HG03432 (cell line): ENCODE data around the gene DHRSX.
"Not testable (repeated sequence)": the region's sequence is repeated elsewhere in the genome, so short reads cannot be mapped to it uniquely, and the experiment has no call there.

ENCODE experiments used
- ATAC-seq: cut with Tn5 transposase; IDR thresholded peaks from one replicate; pipeline ENCODE4 v1.9.1; 2021; ENCODE audit warnings: mild to moderate bottlenecking, moderate library complexity; ENCODE audit not compliant: unreplicated experiment

The DHRSX gene

DNA sequence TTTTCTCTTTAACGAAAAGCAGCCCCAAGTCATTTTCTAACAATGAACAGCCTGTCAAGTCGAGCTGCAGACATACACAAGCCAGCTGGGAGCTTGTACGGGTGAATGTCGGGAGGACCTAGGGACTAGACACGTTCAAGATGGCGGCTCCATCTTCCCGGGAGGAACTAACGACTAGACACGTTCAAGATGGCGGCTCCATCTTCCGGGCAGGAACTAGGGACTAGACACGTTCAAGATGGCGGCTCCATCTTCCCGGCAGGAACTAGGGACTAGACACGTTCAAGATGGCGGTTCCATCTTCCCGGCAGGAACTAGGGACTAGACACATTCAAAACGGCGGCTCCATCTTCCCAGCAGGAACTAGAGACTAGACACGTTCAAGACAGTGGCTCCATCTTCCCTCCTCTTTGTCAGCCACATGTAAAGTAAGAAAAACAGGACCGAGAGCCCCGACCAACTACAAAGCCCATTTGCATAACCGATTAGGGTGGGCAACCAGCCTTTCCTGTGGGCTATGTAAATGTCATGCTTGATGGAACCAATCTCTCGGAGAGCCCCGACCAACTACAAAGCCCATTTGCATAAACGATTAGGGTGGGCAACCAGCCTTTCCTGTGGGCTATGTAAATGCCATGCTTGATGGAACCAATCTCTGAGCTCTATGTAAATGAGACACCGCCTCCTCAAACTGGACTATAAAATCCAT, 175.5 kb downstream of the DHRSX start:
- ATAC-seq: no peak

DNA sequence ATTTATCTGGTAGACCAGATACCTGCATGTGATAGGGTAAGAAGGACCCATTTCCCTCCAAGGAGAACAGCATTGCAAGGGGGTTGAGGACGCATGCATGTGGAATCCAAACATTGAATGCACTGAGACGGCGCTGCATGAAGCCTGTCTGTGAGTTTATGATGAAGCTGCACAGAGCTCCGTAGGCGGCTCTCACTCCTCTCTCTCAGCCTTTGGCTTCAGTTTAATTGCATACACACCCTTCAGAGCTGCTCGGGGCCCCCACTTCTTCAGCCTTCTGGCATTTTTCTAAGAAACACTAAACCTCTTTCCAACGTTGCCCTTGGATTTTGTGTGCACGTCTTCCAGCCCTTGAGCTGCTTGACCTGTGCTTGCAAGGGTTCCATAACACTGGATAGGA, 176.6 kb downstream of the DHRSX start:
- no peak for ATAC-seq

DNA sequence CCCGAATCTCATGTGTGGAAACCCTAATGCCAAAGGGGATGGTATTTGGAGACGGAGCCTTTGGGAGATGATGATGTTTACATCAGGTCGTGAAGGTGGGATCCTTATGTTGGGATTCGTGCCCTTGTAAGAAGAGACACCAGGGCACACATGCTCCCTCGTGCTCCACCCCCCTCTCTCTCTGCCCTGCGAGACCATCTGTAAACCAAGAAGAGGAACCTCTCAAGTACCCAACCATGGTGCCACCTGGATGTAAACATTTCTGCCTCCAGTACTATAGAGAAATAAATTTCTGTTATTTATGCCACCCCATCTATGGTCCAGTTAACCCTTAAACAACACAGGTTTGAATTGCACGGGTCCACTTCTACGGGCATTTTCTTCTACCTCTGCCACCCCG, 179.4 kb downstream of the DHRSX start:
- no peak for ATAC-seq

DNA sequence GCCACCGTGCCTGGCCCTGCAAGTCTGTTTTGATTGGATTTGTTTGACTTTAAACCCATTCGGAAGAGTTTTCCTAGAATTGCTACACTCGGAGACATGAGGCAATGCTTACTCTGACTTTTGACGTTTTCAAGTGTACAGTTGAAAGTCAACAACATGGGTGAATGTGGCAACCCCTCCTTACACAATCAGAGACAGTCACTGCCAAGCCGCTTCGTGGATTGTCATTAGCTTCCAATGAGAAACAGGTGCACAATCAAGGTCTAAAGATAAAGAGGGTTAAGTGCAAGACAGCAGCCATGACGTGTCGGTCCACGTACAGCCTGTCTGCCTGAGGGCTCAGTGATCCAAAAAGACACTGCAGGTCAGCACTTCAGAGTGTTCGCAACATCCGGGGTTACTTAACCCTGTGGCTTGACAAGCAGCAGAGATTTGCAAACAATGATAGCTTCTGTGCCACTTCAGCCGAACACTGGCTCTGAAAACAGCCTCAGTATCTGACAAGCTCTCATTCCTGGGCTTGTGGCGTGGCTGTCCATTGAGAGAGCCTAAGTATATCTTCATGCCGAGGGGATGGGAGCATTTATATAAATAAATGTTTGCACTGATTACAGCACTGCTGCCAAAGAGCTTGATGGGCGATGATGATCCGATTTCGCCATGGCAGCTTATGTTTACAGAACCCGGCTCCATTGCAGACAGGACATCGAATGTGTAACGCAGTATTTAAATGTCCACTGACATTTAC, 180.0 kb downstream of the DHRSX start:
- ATAC-seq: no peak

DNA sequence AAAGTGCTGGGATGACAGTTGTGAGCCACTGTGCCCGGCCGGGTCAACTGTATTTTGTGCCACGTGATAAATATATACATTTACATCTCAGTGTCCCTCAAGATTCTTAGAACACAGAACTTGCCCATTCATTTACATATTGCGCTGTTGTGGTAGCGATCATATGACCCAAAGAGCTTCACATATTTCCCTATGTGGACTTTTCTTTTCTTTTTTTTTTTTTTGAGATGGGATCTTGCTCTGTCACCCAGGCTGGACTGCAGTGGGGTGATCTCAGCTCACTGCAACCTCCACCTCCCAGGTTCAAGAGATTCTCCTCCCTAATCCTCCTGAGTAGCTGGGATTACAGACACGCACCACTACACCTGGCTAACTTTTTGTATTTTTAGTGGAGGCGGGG, 180.7 kb downstream of the DHRSX start:
- ATAC-seq: no peak

DNA sequence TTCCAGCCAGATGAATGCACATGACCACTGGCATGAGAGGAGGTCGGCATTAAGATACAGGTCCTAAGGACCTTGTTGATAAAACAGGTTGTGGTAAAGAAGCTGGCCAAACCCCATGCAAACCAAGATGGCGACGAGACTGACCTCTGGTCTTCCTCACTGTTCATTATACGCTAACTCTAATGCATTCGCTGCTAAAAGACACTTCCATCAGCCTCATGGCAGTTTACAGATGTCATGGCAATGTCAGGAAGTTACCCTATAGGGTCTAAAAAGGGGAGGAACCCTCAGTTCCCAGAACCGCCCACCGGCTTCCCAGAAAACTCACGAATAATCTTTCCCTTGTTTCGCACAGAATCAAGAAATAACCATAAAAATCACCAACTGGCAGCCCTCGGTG, 182.4 kb downstream of the DHRSX start:
- no peak for ATAC-seq

DNA sequence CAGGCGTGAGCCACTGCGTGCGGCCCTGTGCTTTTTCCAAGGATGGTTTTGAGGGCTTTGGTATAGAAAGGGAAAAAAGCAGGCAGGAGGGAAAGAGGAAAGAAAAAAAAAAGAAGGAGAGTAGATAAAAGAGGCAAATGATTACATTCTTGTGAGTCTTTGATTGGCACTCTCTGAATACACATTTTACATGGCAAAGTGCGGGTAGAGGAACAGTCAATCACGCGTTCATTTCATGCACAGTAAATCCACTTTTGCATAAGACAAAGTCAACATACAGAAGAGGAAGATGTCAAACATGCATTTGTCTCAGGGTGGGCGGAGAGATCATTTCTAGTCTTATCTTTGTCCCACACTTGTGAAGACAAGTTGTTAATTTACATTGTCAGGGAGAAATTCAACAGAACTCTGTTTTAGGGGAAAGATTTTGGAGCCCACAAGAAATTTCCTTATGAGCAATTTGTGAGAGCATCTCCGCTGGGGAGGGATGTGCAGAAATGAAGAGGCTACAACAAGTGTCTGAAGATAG, 183.2 kb downstream of the DHRSX start:
- no peak for ATAC-seq

DNA sequence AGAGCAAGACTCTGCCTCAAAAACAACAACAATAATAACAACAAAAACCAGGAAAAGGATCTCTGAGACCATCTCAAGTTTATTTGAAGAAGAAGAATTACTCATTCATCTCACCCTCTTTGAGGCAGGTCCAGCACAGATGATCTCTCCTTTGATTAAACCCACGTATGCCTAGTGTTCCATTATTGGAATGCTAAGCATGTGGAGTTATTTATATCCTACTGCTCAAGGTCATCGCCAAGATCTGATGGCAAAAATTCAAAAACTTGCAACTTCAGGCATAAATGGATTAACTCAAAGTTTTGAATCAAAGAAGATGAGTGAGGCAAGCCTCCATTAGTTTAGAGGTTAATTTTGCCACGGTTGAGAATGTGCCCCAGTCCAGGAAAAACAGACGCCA, 184.2 kb downstream of the DHRSX start:
- no peak for ATAC-seq

DNA sequence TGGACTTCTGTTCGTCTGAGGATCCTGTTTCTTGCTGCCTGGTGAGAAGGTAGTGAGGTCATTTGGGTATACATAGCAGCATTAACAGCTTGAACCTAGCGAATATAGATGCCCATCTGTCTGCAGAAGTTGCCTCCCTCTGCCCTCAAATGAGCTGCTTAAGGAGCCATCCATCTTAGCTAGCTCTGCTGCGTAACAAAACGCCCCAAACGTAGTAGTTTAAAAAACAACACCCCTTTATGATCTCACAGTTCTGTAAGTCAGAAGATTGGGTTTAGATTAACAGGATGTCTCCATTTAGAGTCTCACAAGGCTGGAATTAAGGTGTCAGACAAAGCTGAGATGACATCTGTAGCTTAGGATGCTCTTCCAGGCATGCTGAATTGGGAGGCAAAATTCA, 185.3 kb downstream of the DHRSX start:
- ATAC-seq: no peak

DNA sequence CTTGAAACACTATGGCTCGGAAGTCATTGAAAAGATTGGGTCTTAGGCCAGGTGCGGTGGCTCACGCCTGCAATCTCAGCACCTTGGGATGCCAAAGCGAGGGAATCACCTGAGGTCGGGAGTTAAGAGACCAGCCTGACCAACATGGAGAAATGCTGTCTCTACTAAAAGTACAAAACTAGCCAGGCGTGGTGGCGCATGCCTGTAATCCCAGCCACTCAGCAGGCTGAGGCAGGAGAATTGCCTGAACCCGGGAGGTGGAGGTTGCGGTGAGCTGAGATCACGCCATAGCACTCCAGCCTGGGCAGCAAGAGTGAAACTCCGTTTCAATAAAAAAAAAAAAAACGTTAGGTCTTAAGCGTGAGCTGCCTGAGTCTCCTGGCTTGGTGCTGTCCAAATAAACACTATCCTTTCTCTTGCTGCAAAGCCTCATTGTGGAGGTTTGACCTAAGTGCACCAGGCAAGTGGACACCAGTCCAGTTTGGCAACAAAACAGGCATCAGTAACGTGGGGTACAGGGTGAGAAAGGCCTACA, 185.9 kb downstream of the DHRSX start:
- ATAC-seq: no peak

DNA sequence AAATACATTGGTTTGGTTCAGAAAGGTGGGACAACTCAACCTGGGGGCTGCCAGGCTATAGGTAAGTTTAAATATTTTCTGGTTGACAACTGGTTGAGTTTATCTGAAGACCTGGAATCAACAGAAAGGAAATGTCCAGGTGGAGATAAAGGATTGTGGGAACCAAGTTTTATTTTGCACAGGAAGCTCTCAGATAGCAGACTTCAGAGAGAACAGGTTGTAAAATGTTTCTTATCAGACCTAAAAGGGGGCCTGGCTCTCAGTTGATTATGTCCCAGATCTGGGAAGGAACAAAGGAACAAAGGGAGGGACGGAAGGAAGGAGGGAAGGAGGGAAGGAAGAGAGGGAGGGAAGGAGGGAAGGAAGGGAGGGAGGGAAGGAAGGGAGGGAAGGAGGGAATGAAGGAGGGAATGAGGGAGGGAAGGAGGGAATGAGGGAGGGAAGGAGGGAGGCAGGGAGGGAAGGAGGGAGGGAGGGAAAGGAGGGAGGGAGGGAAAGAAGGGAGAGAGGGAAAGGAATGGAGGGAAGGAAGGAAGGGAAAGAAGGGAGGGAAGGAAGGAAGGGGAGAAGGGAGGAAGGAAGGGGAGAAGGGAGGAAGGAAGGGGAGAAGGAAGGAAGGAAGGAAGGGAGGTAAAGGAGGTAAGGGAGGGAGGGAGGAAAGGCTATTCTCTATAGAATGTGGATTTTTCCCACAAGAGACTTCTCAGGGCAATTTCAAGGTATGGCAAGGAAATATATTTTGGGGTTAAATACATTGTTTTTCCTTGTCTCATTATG, 186.7 kb downstream of the DHRSX start:
- no peak for ATAC-seq

DNA sequence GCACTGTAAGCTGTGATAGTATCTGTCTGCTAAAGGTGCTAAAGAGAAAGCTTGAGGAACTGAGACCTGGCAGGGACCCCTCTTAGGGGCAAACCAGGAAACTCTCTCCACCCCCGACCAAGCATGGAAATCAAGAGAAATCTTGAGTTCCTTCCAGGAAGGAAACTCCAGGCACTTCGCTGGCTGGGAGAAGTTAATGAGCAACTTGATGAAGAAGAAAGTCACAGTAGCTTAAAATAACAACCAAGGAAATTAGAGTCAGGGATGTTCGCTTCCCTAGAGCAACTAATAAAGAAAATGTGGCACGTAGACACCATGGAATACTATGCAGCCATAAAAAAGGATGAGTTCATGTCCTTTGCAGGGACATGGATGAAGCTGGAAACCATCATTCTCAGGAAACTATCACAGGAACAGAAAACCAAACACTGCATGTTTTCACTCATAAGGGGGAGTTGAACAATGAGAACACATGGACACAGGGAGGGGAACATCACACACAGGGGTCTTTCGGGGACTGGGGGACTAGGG, 188.7 kb downstream of the DHRSX start:
- not testable (repeated sequence) for ATAC-seq

DNA sequence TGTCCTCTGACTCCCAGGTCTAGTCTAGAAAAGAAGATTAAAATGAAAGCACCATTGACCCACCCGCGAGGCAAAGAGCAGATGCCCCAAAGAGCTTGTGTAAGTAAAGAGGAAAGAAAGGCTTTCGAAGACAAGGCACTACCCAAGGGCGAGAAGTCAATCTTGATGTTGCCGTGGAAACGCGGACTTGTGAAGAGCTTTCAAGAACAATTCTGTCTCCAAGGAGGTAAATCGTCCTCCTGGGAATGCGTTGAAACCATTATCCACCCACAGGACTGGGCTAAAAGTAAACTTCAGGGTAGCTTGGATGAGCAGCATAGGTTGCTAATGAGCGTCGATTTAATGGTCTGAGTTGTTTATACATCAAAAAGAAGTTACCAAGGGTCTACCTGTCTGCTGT, 189.3 kb downstream of the DHRSX start:
- no peak for ATAC-seq

DNA sequence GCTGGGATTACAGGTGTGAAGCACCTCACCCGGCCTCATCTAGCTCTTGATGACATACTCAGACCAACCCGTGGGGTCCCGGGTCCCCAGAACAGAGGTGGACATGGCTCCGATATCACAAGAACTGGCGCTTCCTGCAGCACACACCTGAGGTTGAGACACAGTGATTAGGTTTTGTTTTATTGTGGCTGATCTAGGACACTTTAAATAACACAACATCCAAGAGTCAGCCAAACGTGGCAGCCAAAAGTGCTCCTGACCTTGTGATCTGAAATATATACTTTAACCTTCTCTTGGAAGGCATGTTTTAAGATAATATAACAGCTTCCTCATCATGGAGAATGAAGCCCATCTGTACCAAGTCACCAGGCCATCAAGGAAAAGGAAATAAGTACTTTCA, 198.9 kb downstream of the DHRSX start:
- no peak for ATAC-seq

DNA sequence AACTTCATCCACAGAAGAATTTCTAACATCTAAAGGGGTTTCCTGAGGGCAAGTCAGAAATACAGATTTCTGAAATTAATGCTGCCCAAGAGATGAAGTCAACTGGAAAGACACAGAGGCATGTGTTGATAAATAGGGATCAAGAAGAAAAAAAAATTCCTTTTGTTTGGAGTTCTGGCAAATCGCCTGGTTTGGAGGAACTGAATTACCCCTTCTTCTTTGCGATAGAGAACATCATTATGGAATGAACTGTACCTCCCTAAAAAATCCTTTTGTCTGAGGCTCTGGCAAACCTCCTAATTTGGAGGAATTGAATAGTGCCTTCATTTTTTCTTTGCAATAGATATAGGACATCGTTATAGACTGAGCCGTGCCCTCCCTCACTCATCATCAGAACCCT, 200.9 kb downstream of the DHRSX start:
- no peak for ATAC-seq

DNA sequence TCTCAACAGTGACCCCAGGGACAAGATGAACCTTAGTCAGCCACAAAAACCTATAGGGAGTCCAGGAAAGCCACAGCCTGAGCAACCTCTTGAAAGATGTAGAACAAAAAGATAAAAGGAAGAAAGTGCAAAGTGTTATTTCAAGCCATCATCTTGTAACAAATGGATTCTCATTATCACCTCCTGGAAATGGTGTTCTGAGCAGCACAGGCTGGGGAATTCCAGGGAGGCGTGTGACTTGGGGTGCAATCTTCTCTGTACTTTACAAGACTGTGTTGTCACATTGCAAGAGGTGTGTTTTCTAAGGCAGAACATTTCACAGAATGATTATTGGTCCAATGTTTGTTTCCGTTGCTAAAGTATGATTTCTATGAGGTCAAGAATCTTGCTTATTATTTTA, 214.0 kb downstream of the DHRSX start:
- ATAC-seq: no peak

DNA sequence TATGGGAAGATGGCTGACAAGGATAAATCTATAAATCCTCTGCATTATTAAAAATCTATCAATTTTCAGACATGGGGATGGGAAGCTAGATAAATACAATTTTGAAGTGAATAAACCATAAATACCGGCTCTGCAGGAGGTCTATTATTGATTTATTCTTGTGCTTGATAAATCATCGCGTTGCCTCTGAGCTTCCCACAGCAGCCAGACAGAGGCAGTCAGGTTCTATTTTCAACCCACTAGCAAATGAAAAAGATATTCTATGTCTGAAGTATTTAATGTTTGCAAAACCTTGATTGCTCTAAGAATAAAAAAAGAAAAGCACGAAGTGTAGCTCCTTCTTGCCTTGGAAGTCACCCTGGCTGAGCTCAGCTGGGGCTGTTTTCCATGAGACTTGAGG, 216.2 kb downstream of the DHRSX start:
- no peak for ATAC-seq

DNA sequence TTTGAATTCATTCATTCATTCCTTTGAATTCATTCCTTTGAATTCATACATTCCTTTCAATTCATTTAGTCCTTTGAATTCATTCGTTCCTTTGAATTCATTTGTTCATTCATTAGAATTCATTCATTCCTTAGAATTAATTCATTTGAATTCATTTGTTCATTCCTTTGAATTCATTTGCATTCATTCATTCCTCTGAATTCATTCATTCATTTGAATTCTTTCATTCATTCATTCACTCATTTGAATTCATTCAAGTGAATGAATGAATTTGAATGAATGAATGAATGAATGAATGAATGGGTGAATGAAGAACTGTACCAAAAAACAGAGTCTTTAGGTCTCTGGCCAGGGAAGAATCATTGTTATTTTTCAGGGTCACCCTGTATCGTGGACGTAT, 216.6 kb downstream of the DHRSX start:
- ATAC-seq: no peak

DNA sequence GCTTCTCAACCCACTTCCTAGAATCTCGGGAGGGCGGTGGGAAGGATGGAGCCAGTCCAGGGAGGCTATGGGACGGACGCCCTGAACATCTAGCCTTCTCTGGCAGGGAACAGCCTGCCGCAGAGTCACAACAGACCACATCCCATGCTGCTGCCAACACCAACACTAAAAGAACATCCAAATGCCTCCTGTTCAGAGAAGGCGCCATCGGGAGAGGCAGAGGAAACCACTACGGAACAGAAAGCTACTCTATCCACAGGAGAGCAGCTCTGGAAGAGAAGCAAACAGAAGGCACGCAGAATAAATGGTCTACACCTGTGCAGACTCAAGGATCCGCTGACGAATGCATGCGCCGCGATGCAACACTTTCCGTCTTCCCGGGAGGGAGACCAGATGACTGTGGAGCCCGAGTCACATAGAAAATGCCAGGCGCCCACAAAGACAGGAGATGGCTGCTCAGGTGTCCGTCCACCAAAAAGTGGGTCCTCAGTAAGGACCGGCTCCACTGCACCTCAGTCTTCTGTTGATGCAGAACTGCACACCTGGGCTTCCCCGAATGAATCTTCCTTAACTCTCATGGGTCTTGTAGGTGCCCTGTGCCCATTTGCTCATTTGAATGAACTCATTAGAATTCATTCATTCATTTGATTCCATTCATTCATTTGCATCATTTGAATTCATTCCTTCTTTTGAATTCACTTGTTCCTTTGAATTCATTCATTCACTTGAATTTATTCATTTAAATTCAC, 217.5 kb downstream of the DHRSX start:
- ATAC-seq: no peak

DNA sequence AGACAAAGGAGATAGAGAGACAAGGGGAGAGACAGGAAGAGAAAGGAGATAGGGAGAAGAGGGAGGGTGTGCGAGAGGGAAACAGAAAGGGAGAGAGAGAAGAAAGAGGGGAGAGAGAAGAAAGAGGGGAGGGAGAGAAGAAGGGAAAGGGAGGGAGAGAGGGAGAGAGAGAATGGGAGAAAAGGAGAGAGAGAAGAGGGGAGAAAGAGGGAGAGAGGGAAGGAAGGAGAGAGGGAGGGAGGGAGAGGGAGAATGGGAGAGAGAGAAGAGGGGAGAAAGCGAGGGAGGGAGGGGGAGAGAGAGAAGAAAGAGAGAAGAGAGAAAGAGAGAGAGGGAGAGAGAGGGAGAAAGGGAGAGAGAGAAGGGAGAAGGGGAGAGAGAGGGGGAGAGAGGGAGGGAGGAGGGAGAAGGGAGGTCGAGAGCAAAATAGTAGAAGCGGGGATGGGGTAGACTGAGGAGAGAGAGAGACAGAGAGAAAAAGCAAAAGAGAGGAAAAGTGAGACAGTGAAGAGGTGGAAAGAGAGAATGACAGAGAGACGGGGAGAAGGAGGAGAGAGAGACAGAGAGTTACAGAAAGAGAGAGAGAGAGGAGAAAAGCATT, 218.2 kb downstream of the DHRSX start:
- ATAC-seq: no peak
